Measurements from ENCODE around the gene ZNF133.

DNA sequence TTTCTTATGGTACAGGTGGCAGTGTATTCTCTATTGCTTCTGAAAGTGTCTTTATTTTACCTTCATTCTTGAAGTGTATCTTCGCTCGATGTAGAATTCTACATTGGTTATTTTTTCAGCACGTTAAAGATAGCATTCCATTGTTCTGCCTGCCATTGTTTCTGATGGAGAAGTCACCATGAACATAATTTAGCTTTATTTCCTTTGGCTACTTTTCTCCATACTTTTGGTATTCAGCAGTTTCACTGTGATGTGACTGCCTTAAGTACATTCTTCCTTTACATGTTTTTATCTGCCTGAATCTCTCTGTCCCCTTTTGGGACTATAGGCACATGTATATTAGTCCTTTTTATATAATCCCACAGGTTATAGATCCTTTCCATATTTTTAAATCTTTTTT is 19.0 kb downstream of the ZNF133 start:
- TF ChIP-seq EP300 (conservative IDR thresholded peaks at IDR 0.05; ENCODE audit: poor library complexity, severe bottlenecking) (no peak), TAF1 (IDR thresholded peaks at IDR 0.05; ENCODE audit: low read depth) (no peak), POLR2AphosphoS5 (IDR thresholded peaks at IDR 0.05) (no peak), EZH2 (IDR thresholded peaks at IDR 0.05; ENCODE audit: borderline replicate concordance, insufficient read depth, low read length, poor library complexity, severe bottlenecking) (no peak), RAD21 (conservative IDR thresholded peaks at IDR 0.05) (no peak)
- TF ChIP-seq, protein P1, sequence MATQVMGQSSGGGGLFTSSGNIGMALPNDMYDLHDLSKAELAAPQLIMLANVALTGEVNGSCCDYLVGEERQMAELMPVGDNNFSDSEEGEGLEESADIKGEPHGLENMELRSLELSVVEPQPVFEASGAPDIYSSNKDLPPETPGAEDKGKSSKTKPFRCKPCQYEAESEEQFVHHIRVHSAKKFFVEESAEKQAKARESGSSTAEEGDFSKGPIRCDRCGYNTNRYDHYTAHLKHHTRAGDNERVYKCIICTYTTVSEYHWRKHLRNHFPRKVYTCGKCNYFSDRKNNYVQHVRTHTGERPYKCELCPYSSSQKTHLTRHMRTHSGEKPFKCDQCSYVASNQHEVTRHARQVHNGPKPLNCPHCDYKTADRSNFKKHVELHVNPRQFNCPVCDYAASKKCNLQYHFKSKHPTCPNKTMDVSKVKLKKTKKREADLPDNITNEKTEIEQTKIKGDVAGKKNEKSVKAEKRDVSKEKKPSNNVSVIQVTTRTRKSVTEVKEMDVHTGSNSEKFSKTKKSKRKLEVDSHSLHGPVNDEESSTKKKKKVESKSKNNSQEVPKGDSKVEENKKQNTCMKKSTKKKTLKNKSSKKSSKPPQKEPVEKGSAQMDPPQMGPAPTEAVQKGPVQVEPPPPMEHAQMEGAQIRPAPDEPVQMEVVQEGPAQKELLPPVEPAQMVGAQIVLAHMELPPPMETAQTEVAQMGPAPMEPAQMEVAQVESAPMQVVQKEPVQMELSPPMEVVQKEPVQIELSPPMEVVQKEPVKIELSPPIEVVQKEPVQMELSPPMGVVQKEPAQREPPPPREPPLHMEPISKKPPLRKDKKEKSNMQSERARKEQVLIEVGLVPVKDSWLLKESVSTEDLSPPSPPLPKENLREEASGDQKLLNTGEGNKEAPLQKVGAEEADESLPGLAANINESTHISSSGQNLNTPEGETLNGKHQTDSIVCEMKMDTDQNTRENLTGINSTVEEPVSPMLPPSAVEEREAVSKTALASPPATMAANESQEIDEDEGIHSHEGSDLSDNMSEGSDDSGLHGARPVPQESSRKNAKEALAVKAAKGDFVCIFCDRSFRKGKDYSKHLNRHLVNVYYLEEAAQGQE (IDR thresholded peaks at IDR 0.05; ENCODE audit: borderline replicate concordance), result no peak
- TF ChIP-seq, protein P2, sequence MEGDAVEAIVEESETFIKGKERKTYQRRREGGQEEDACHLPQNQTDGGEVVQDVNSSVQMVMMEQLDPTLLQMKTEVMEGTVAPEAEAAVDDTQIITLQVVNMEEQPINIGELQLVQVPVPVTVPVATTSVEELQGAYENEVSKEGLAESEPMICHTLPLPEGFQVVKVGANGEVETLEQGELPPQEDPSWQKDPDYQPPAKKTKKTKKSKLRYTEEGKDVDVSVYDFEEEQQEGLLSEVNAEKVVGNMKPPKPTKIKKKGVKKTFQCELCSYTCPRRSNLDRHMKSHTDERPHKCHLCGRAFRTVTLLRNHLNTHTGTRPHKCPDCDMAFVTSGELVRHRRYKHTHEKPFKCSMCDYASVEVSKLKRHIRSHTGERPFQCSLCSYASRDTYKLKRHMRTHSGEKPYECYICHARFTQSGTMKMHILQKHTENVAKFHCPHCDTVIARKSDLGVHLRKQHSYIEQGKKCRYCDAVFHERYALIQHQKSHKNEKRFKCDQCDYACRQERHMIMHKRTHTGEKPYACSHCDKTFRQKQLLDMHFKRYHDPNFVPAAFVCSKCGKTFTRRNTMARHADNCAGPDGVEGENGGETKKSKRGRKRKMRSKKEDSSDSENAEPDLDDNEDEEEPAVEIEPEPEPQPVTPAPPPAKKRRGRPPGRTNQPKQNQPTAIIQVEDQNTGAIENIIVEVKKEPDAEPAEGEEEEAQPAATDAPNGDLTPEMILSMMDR (IDR thresholded peaks at IDR 0.05; ENCODE audit: poor library complexity, severe bottlenecking), result no peak

Measured in neural cell (in vitro differentiated cells).